ENCODE data around the gene FPGS.
"Not testable (repeated sequence)": the region's sequence is repeated elsewhere in the genome, so short reads cannot be mapped to it uniquely, and the experiment has no call there.

FPGS gene

GRCh38 chr9:127771570-127772189, 31.0 kb upstream of the FPGS start:
- peak in 1 of 2 experiments; percentile 98 for DNase-seq

GRCh38 chr9:127772603-127773002, 30.1 kb upstream of the FPGS start:
- no peak for DNase-seq

GRCh38 chr9:127773272-127773671, 29.4 kb upstream of the FPGS start:
- DNase-seq: no peak

GRCh38 chr9:127773981-127774380, 28.7 kb upstream of the FPGS start:
- no peak for DNase-seq

- DNase-seq: peak; percentile 77 to 82
These were observed 26.3 kb upstream of the FPGS start for GRCh38 chr9:127776195-127776923.

GRCh38 chr9:127776924-127777289, 25.8 kb upstream of the FPGS start:
- peak; percentile 36 to 45 for DNase-seq

GRCh38 chr9:127777368-127777980, 25.2 kb upstream of the FPGS start:
- peak in 1 of 2 experiments; percentile 29 for DNase-seq

GRCh38 chr9:127778280-127779135, 24.2 kb upstream of the FPGS start, which contains the start of gene SH2D3C:
Gene SH2D3C (minus strand): TSS chr9:127778666. CDS start chr9:127778627, 39 bp downstream.
- DNase-seq: peak; percentile 61 to 69

GRCh38 chr9:127779136-127779981, 23.3 kb upstream of the FPGS start:
- peak; percentile 62 to 74 for DNase-seq

- DNase-seq: peak in 1 of 2 experiments; percentile 10
These were observed 22.4 kb upstream of the FPGS start for GRCh38 chr9:127780126-127780885.

- DNase-seq: not testable (repeated sequence)
These were observed 21.8 kb upstream of the FPGS start for GRCh38 chr9:127780909-127781308.

- peak in 1 of 2 experiments; percentile 18 for DNase-seq
These were observed 20.9 kb upstream of the FPGS start for GRCh38 chr9:127781806-127782205.

GRCh38 chr9:127783111-127784008, 19.3 kb upstream of the FPGS start:
- DNase-seq: peak; percentile 71 to 76

GRCh38 chr9:127785023-127785932, 17.4 kb upstream of the FPGS start:
- DNase-seq: peak; percentile 89 to 90

- peak; percentile 91 to 93 for DNase-seq
These were observed 16.5 kb upstream of the FPGS start, which contains the start of gene CDK9 for GRCh38 chr9:127785933-127786772. Gene CDK9 (plus strand): TSS chr9:127786034. CDS start chr9:127786149, 115 bp downstream.

GRCh38 chr9:127786773-127787104, 15.9 kb upstream of the FPGS start:
- DNase-seq: no peak

- DNase-seq: peak; percentile 78 to 86
These were observed 14.2 kb upstream of the FPGS start for GRCh38 chr9:127788337-127789011.

Data from activated CD4-positive, alpha-beta T cell treated with anti-CD3 and anti-CD28 coated beads, Interleukin-2, amount 50 U/mL, for 48 hours (primary cell).